GM23338 (cell line): Measurements from ENCODE around the gene THTPA. TPM values are rescaled to one million over a fixed set of nuclear protein-coding genes. Genes with fewer than 3 reads are reported as not detected.

Experiments
- ATAC-seq: fragments of 200-7000 bp; cut with Tn5 transposase; 3 replicates; pipeline ENCODE4 v1.9.1; 2020
- DNase-seq: peaks from one replicate; pipeline ENCODE4 v3.0.0-alpha.2; 2015; ENCODE audit warnings: low spot score
- H2AFZ ChIP-seq: fragments of 200-600 bp; sonication (generic); 2 replicates; pipeline ENCODE4 v1.8.0; 2016; ENCODE audit warnings: antibody characterized with exemption, mild to moderate bottlenecking, moderate library complexity
- H3F3A ChIP-seq: fragments of 200-600 bp; sonication (generic); replicated peaks from 2 replicates; pipeline ENCODE4 v1.8.0; 2017; ENCODE audit warnings: antibody characterized with exemption, mixed run types, low read depth
- H3K27ac ChIP-seq: fragments of 200-600 bp; sonication (generic); 2 replicates; pipeline ENCODE4 v1.6.1; 2016; ENCODE audit warnings: low read depth
- H3K27me3 ChIP-seq: fragments of 200-600 bp; sonication (generic); 2 replicates; pipeline ENCODE4 v1.8.0; 2016; ENCODE audit warnings: mild to moderate bottlenecking, mixed run types, moderate library complexity; ENCODE audit not compliant: insufficient read depth
- H3K36me3 ChIP-seq: fragments of 200-600 bp; sonication (generic); 2 replicates; pipeline ENCODE4 v1.8.0; 2016; ENCODE audit warnings: mild to moderate bottlenecking; ENCODE audit not compliant: insufficient read depth
- H3K4me1 ChIP-seq: fragments of 200-600 bp; sonication (generic); 2 replicates; pipeline ENCODE4 v1.8.0; 2016; ENCODE audit warnings: mild to moderate bottlenecking, moderate library complexity; ENCODE audit not compliant: insufficient read depth
- H3K4me2 ChIP-seq: fragments of 200-600 bp; sonication (generic); 2 replicates; pipeline ENCODE4 v1.7.1; 2017; ENCODE audit warnings: mixed run types
- H3K4me3 ChIP-seq: fragments of 200-600 bp; sonication (generic); 2 replicates; pipeline ENCODE4 v1.6.1; 2016; ENCODE audit warnings: mixed run types
- H3K79me2 ChIP-seq: fragments of 200-600 bp; sonication (generic); replicated peaks from 2 replicates; pipeline ENCODE4 v1.8.0; 2017; ENCODE audit warnings: mild to moderate bottlenecking; ENCODE audit not compliant: insufficient read depth
- H3K9me2 ChIP-seq: fragments of 200-600 bp; sonication (generic); 2 replicates; pipeline ENCODE4 v1.8.0; 2017; ENCODE audit not compliant: insufficient read depth
- H4K20me1 ChIP-seq: fragments of 200-600 bp; sonication (generic); replicated peaks from 2 replicates; pipeline ENCODE4 v1.8.0; 2017; ENCODE audit warnings: mild to moderate bottlenecking; ENCODE audit not compliant: insufficient read depth
- H3K27ac Mint-ChIP-seq: 2 replicates; pipeline ENCODE4 v1.8.0; 2020; ENCODE audit warnings: inconsistent platforms, mild to moderate bottlenecking, moderate library complexity, mixed read lengths
- H3K27me3 Mint-ChIP-seq: 3 replicates; pipeline ENCODE4 v1.8.0; 2022; ENCODE audit warnings: low read depth, mild to moderate bottlenecking, moderate library complexity, mixed read lengths, inconsistent platforms; ENCODE audit not compliant: insufficient read depth, poor library complexity
- H3K36me3 Mint-ChIP-seq: 3 replicates; pipeline ENCODE4 v1.8.0; 2021; ENCODE audit warnings: low read depth, mild to moderate bottlenecking, inconsistent platforms, moderate library complexity, mixed read lengths
- H3K4me1 Mint-ChIP-seq: 3 replicates; pipeline ENCODE4 v1.8.0; 2020; ENCODE audit warnings: mild to moderate bottlenecking, inconsistent platforms, mixed read lengths
- H3K4me3 Mint-ChIP-seq: 3 replicates; pipeline ENCODE4 v1.8.0; 2021; ENCODE audit warnings: moderate library complexity, mild to moderate bottlenecking, inconsistent platforms, mixed read lengths
- H3K9me3 Mint-ChIP-seq: 3 replicates; pipeline ENCODE4 v1.8.0; 2020; ENCODE audit warnings: moderate library complexity, mild to moderate bottlenecking, inconsistent platforms, mixed read lengths
- CREB1 ChIP-seq: fragments of 250-450 bp; sonication (Bioruptor Pico); IDR thresholded peaks from 2 replicates; pipeline ENCODE4 v1.5.0; 2020; ENCODE audit warnings: low read depth, mild to moderate bottlenecking, moderate library complexity
- ETS1 ChIP-seq: IDR thresholded peaks from 2 replicates; pipeline ENCODE4 v1.6.1; 2016; ENCODE audit warnings: antibody characterized with exemption
- EZH2 ChIP-seq: fragments of 200-600 bp; sonication (generic); IDR thresholded peaks from one replicate; pipeline ENCODE4 v1.8.0; 2017; ENCODE audit warnings: antibody characterized with exemption, mild to moderate bottlenecking, low read depth; ENCODE audit not compliant: unreplicated experiment
- EZH2phosphoT487 ChIP-seq: fragments of 200-600 bp; sonication (generic); IDR thresholded peaks from one replicate; pipeline ENCODE4 v1.8.1; 2018; ENCODE audit warnings: antibody characterized with exemption; ENCODE audit not compliant: unreplicated experiment
- JUNB ChIP-seq: IDR thresholded peaks from one replicate; pipeline ENCODE4 v1.6.1; 2016; ENCODE audit warnings: antibody characterized with exemption; ENCODE audit not compliant: unreplicated experiment
- NANOG ChIP-seq: IDR thresholded peaks from 2 replicates; pipeline ENCODE4 v1.6.1; 2016; ENCODE audit warnings: antibody characterized with exemption, borderline replicate concordance
- REST ChIP-seq: IDR thresholded peaks from one replicate; pipeline ENCODE4 v1.6.1; 2018; ENCODE audit warnings: antibody characterized with exemption; ENCODE audit not compliant: unreplicated experiment
- STAT1 ChIP-seq: IDR thresholded peaks from one replicate; pipeline ENCODE4 v1.6.1; 2016; ENCODE audit warnings: antibody characterized with exemption; ENCODE audit not compliant: unreplicated experiment
- ZNF114 ChIP-seq: fragments of 250-450 bp; sonication (Bioruptor Pico); IDR thresholded peaks from 2 replicates; pipeline ENCODE4 v1.5.0; 2020; ENCODE audit warnings: mild to moderate bottlenecking, moderate library complexity
- ZNF331 ChIP-seq: fragments of 250-450 bp; sonication (Bioruptor Pico); IDR thresholded peaks from 2 replicates; pipeline ENCODE4 v1.5.0; 2020; ENCODE audit warnings: low read depth, mild to moderate bottlenecking, moderate library complexity
- ZNF462 ChIP-seq: fragments of 250-450 bp; sonication (Bioruptor Pico); IDR thresholded peaks from 2 replicates; pipeline ENCODE4 v1.5.0; 2020; ENCODE audit warnings: mild to moderate bottlenecking, moderate library complexity
- polyA plus RNA-seq: library from polyadenylated mRNA; unstranded; fragments of >200 nt; fragmentation: Nextera tagmentation; extraction: Ambion mirVana; gene quantifications from 2 replicates; pipeline ENCODE4 v1.2.1, GENCODE V29; 2016
- total RNA-seq: library from RNA; depleted of rRNA; stranded (reverse); fragments of >200 nt; shearing (Covaris generic); gene quantifications from 2 replicates; pipeline ENCODE4 v1.2.3, GENCODE V29; 2014
- TF ChIP-seq, protein P1 (sequence below), 2 experiments: fragments of 200-600 bp in 1 of 2; sonication (generic) in 1 of 2; conservative IDR thresholded peaks; 2 replicates each; pipeline versions ENCODE4 v1.5.1 to v1.6.1; 2016 to 2017; ENCODE audit warnings: antibody characterized with exemption in 2 of 2, low read depth in 2 of 2, mild to moderate bottlenecking in 2 of 2, moderate library complexity in 1 of 2

The THTPA gene
- total and polyA plus RNA-seq, 2 experiments from 2014 or later: 8.6 to 21.3 TPM

GRCh38 chr14:23550131-23550811 lies 5.8 kb upstream of the THTPA start:
- peak overlapping the region; percentile 100 for H3K4me2 ChIP-seq
- peaks cover 52% of the 10 kb centered on the region for H3K79me2 ChIP-seq
- no peak overlapping the region for H3K4me3 Mint-ChIP-seq
- no peaks in the 10 kb centered on the region for H3K9me2 ChIP-seq
- ATAC-seq: peak; percentile 0; the same call in 1 of the 3 replicates
- H3K27ac Mint-ChIP-seq: no peak overlapping the region
- H3K9me3 Mint-ChIP-seq: no peaks in the 10 kb centered on the region
- H3K27me3 ChIP-seq: no peaks in the 10 kb centered on the region
- H3K36me3 ChIP-seq: no peaks in the 10 kb centered on the region
- peak overlapping the region; percentile 99 for H3K27ac ChIP-seq
- peaks cover 9% of the 10 kb centered on the region for H3K4me1 Mint-ChIP-seq
- H3K36me3 Mint-ChIP-seq: peaks cover 8% of the 10 kb centered on the region; the same call in 2 of the 3 replicates
- no peaks in the 10 kb centered on the region for H4K20me1 ChIP-seq
- DNase-seq: no peak
- H3K4me1 ChIP-seq: peaks cover 62% of the 10 kb centered on the region
- TF ChIP-seq EZH2 (no peak), CREB1 (CRISPR knock-in tag) (no peak), ETS1 (no peak), STAT1 (no peak), JUNB (no peak), ZNF462 (CRISPR knock-in tag) (no peak), NANOG (no peak), ZNF114 (no peak), EZH2phosphoT487 (no peak), REST (no peak), ZNF331 (CRISPR knock-in tag) (no peak)
- TF ChIP-seq, protein P1, sequence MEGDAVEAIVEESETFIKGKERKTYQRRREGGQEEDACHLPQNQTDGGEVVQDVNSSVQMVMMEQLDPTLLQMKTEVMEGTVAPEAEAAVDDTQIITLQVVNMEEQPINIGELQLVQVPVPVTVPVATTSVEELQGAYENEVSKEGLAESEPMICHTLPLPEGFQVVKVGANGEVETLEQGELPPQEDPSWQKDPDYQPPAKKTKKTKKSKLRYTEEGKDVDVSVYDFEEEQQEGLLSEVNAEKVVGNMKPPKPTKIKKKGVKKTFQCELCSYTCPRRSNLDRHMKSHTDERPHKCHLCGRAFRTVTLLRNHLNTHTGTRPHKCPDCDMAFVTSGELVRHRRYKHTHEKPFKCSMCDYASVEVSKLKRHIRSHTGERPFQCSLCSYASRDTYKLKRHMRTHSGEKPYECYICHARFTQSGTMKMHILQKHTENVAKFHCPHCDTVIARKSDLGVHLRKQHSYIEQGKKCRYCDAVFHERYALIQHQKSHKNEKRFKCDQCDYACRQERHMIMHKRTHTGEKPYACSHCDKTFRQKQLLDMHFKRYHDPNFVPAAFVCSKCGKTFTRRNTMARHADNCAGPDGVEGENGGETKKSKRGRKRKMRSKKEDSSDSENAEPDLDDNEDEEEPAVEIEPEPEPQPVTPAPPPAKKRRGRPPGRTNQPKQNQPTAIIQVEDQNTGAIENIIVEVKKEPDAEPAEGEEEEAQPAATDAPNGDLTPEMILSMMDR (conservative IDR thresholded peaks at IDR 0.05; ENCODE audit: low read depth in 2 of 2): no peak
- peak overlapping the region; percentile 100 for H3K4me3 ChIP-seq
- H3K27me3 Mint-ChIP-seq: peaks cover 3% of the 10 kb centered on the region
- 0 out of 2 replicates have a peak, but pooled peaks cover 12% of the 10 kb centered on the region for H3F3A ChIP-seq
- no peak overlapping the region for H2AFZ ChIP-seq
